ENCODE measurements around the gene PDZRN3. TPM values are rescaled to one million over a fixed set of nuclear protein-coding genes. Genes with fewer than 3 reads are reported as not detected.

The PDZRN3 gene
- total RNA-seq, 1 experiment from 2014 or later: 5.9 TPM

DNA sequence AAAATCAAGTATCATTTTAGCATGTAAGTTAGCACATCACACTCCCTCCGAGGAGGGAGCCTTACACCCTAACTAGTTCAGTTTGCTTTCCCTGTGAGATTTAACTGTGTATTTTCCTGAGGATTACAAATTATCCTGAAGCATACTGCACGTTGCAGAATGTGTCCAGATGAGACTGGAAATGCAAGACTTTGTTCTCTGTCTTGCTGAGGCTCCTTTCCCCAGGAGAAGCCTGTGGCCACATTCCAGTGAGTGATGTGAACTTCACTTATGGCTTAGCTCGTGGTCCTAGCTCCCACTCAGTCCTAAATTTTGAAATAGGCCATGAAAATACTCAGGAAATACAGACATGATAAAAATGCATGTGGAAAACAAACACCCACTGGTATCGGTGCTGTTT lies 23.7 kb downstream of the PDZRN3 start:
- Histone ChIP-seq H2BK15ac (ENCODE audit: low read depth, low read length) (no peak overlapping the region), H3K9me3 (ENCODE audit: control insufficient read depth, low read depth, low read length) (no peaks in the 10 kb centered on the region), H3K79me1 (ENCODE audit: insufficient read depth, low read depth, low read length, poor library complexity, severe bottlenecking) (no peaks in the 10 kb centered on the region), H2BK12ac (ENCODE audit: insufficient read length, low read depth, low read length) (no peak overlapping the region), H3K27me3 (ENCODE audit: insufficient read depth, low read length) (no peaks in the 10 kb centered on the region), H4K5ac (ENCODE audit: insufficient read length, low read depth, low read length) (no peak overlapping the region), H3K23ac (ENCODE audit: insufficient read length, low read depth, low read length) (no peak overlapping the region), H2AFZ (ENCODE audit: low read length) (no peak overlapping the region), H3K56ac (ENCODE audit: insufficient read length, low read depth, low read length) (no peak overlapping the region), H3K9ac (ENCODE audit: extremely low read depth, insufficient read length, low read length) (no peak overlapping the region), H3K79me2 (ENCODE audit: insufficient read depth, low read length) (no peaks in the 10 kb centered on the region), H4K91ac (ENCODE audit: insufficient read length, low read depth, low read length) (no peak overlapping the region), H3K23me2 (ENCODE audit: insufficient read length, low read depth, low read length, poor library complexity, severe bottlenecking) (no peaks in the 10 kb centered on the region), H2BK120ac (ENCODE audit: low read depth, low read length, poor library complexity, severe bottlenecking) (no peak overlapping the region), H3K4ac (ENCODE audit: low read depth, low read length) (no peak overlapping the region), H4K8ac (replicated peaks; ENCODE audit: insufficient read length, low read depth, low read length) (no peak overlapping the region), H2AK5ac (ENCODE audit: insufficient read length, low read length) (no peak overlapping the region), H3K18ac (ENCODE audit: insufficient read length, low read depth, low read length) (no peak overlapping the region), H2BK5ac (ENCODE audit: insufficient read length, low read length) (no peak overlapping the region), H3K14ac (ENCODE audit: insufficient read depth, low read length) (no peak overlapping the region), H3T11ph (ENCODE audit: low read length) (no peak overlapping the region), H3K4me1 (ENCODE audit: insufficient read depth, low read length) (no peaks in the 10 kb centered on the region), H2BK20ac (ENCODE audit: low read depth, low read length, poor library complexity, severe bottlenecking) (no peak overlapping the region), H3K4me2 (ENCODE audit: insufficient read depth, insufficient read length, low read length) (no peak overlapping the region), H4K20me1 (ENCODE audit: control insufficient read depth, insufficient read depth, insufficient read length) (no peaks in the 10 kb centered on the region), H3K27ac (ENCODE audit: insufficient read length, low read depth, low read length) (no peak overlapping the region)
- no CpG with 5 or more reads among the region's 4 CpGs for WGBS (ENCODE audit: extremely low coverage, insufficient read length, low lambda C conversion rate)
- H3K4me3 Mint-ChIP-seq: no peak overlapping the region
- no peak overlapping the region for H3K27ac Mint-ChIP-seq
- DNase-seq: no peak
- H3K36me3 Mint-ChIP-seq (ENCODE audit: insufficient read depth in 1 of 3, low read depth in 3 of 3): peaks cover 3 to 33% (median 7%) of the 10 kb centered on the region in 3 experiments
- H3K4me1 Mint-ChIP-seq: peaks cover 2 to 13% of the 10 kb centered on the region in 2 experiments
- H3K9me3 Mint-ChIP-seq: no peaks in the 10 kb centered on the region; a peak in 1 of 5 replicates
- TF ChIP-seq, protein P1, sequence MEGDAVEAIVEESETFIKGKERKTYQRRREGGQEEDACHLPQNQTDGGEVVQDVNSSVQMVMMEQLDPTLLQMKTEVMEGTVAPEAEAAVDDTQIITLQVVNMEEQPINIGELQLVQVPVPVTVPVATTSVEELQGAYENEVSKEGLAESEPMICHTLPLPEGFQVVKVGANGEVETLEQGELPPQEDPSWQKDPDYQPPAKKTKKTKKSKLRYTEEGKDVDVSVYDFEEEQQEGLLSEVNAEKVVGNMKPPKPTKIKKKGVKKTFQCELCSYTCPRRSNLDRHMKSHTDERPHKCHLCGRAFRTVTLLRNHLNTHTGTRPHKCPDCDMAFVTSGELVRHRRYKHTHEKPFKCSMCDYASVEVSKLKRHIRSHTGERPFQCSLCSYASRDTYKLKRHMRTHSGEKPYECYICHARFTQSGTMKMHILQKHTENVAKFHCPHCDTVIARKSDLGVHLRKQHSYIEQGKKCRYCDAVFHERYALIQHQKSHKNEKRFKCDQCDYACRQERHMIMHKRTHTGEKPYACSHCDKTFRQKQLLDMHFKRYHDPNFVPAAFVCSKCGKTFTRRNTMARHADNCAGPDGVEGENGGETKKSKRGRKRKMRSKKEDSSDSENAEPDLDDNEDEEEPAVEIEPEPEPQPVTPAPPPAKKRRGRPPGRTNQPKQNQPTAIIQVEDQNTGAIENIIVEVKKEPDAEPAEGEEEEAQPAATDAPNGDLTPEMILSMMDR (conservative IDR thresholded peaks at IDR 0.05): no peak
- no peaks in the 10 kb centered on the region for H3K27me3 Mint-ChIP-seq (ENCODE audit: low read depth)

Measured in H9 (cell line).